CD4-positive, alpha-beta T cell treated with Interleukin-1 beta for 1 hour (primary cell): Measurements from ENCODE around the gene PTPRN2.

Experiments
- DNase-seq, 2 donors: peaks; one replicate each; pipeline ENCODE4 v3.0.0-alpha.2; 2020 to 2022

Gene PTPRN2

GRCh38 chr7:158016180-158017097, 571.2 kb downstream of the PTPRN2 start:
- DNase-seq, result no peak

- DNase-seq, result no peak
Measured at GRCh38 chr7:158015403-158016179, 572.0 kb downstream of the PTPRN2 start.

- no peak for DNase-seq
Measured at GRCh38 chr7:158014976-158015375, 572.6 kb downstream of the PTPRN2 start.

GRCh38 chr7:158013085-158013668, 574.4 kb downstream of the PTPRN2 start:
- no peak for DNase-seq

DNA sequence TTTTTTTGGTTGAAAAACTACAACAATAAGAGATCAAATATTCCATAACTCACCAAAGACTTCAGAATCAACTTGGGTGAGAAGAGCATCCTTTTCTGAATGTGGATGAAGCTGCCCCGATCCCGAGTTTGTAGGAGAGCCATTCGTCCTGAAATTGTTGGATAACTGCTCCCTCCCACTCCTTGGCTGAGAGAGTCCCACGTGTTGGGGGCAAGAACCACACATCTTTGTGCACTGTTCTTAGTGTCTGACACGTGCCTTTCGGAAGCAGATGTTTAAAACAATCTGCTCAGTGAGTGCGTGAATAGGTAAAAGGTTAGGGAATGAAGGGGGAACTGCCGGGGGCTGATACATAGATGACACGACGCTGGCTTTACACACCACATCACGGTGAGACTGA, 575.7 kb downstream of the PTPRN2 start:
- no peak for DNase-seq

DNA sequence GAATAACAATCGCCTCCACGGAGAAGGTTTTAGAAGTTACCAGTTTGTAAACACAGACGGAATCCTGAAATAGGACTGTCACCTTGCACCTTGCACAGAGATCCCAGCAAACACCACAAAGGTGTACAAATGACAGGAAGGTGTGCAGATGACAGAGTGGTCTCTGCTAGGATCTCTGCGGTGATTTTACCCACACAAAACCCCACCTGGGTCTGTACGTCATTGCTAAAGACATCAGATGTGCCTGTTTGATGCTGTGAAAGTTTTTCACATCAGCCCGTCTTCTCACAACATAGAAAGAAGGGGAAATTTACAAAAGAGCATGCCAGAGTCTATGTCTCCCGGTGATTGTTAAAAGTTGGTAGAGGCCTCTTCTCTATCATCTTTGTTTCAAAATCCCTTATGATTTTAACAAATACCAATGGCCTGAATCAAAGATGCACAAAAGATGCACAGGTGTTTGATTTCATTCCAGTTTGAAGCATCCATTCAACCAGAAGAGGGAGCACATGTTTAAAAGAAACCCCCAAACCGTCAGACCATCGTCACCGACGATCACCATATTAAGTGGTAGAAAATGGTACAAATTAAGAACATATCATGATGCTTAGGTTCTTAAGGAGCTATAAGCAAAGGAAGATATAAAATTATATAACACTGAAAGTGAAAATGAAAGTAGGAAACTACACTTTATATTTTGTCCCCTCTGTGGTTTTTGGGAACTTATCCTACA, 576.5 kb downstream of the PTPRN2 start:
- DNase-seq, result no peak

DNA sequence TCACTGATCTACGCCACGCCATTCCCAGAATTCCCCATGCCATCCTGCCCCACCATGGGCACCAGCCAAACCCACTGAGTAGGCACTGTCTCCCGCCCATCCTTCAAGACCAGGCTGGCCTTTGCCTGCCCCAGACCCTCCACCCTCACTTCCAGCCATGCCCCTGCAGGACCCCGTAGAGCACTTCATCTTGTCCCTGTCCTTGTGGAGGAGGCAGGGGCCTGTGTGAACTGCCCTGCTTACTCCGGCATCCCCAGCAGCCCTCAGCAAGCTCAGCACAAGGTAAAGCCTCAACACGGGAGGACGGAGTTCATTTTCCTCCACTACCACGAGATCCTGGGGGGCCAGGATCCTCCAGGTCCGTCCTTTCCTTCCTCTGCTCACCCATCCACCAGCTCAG, 577.7 kb downstream of the PTPRN2 start:
- no peak for DNase-seq

- no peak for DNase-seq
Measured at GRCh38 chr7:158008267-158008666, 579.4 kb downstream of the PTPRN2 start.

DNA sequence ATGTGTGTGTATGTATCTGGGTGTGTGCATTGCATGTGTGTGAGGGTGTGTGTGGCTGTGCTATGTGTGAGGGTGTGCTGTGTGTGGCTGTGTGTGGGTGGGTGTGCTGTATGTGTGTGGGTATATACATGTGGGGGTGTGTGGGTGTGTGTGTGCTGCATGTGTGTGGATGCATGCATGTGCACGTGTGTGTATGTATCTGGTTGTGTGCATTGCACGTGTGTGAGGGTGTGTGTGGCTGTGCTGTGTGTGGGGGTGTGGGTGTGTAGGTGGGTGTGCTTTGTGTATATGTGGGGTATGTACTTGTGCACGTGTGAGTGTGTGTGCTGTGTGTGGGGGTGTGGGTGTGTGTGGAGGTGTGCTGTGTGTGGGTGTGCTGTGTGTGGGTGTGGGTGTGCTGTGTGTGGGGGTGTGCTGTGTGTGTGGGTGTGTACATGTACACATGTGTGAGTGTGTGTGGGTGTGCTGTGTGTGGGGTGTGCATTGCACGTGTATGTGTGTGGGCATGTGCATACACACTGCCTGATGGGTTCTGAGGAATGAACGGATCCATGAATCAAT, 579.8 kb downstream of the PTPRN2 start:
- no peak for DNase-seq

- no peak for DNase-seq
Measured at GRCh38 chr7:158006841-158007696, 580.6 kb downstream of the PTPRN2 start.

DNA sequence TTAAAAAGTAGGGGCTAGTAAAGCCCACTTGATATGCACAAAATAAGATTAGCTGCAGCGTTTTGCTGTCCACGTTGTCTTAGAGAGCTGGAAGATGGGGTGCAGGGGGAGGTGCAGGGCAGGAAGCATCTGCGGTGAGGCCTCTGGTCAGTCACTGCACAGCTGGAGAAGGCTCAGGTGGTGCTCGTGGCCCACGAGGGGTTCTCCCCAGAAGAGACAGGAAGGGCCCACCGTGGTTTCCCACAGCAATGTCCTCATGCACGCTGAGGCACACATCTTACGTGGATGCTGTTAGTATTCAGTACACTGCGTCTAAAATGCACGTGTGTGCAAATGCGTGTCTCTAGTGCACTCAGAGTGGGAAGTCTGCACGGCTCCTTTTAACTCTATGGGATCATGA, 582.1 kb downstream of the PTPRN2 start:
- DNase-seq, result no peak

DNA sequence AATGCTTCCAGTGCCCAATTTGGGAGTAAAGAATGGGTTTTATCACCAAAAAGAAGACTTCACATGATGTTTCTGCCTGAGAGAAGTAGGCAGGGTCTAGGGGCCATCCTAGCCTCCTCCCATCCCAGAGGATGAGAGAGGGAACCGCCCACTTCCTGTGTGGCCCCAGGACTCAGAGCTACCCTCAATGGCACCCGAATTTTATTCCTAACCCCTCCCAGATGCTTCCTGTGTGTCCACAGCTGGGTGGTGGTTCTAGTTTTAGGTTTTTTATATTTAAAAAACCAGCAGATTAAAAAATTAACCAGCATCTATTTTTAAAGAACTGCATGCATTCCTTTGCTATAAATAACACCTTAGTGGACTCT, 583.5 kb downstream of the PTPRN2 start:
- DNase-seq, result no peak

DNA sequence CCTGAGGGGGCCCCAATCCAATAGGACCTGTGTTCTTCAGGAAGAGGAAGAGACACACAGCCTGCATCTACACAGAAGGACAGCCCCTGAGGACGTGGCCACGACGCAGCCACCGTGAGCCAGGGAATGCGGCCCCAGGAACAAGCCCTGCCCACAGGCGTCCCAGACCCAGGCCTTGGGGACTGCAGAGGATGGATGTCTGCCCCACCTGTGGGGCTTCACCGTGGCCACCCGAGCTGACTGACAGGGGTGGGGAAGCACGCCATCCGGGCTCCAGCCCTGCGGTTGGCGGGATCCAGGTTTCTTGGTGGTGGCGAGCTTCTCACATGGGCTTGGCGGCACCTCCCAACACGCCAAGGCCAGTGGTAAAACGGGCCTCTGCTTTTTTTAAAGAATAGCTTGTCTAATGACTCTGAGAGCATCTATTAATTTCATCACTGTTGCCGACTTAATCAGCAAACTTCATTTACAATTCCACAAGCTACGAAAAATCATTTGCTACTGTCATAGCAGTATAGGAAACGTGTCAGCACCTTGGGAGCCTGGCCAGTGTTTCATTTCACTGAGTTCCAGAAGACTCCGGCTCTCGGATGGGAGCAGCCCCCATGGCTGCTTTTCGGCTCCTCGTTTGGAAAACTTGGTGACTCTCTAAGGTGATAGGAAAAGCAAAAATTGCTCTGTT, 584.0 kb downstream of the PTPRN2 start:
- no peak for DNase-seq

- no peak for DNase-seq
Measured at GRCh38 chr7:158002486-158003080, 585.0 kb downstream of the PTPRN2 start.

- no peak for DNase-seq
Measured at GRCh38 chr7:158001621-158002320, 585.9 kb downstream of the PTPRN2 start.

DNA sequence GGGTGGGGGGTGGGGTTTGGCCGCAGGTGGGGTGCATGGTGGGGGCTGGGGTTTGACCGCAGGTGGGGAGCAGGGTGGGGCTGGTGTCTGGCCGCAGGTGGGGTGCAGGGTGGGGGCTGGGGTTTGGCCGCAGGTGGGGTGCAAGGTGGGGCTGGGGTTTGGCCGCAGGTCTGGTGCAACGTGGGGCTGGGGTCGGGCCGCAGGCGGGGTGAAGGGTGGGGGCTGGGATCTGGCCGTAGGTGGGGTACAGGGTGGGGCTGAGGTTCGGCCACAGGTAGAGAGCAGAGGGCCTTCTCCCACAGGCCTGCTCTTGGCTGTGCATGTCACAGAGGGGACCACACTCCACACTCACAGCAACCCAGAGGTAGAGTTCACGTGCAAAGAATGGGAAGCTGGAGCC, 586.6 kb downstream of the PTPRN2 start:
- no peak for DNase-seq

DNA sequence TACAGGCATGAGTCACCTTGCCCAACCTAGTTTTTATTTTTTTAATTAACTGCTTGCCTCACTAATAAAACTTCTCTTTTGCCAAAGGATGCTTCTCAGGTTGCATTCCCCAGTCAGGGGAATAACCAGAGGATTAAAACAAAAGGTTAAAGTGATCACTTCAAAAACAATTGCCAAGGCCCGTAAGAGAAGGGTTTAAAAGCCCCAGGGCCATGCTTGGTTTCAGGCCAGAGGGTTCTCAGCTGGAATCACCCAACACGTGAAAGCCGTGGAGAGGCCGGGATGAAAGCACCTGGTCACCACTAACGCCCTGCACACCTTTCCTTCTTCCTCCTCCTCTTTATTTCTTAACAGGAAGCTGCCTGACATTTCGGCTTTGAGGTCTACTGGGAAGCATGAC, 587.5 kb downstream of the PTPRN2 start:
- DNase-seq, result no peak

GRCh38 chr7:157998884-157999552, 588.6 kb downstream of the PTPRN2 start:
- no peak for DNase-seq

GRCh38 chr7:157997471-157997870, 590.2 kb downstream of the PTPRN2 start:
- no peak for DNase-seq

DNA sequence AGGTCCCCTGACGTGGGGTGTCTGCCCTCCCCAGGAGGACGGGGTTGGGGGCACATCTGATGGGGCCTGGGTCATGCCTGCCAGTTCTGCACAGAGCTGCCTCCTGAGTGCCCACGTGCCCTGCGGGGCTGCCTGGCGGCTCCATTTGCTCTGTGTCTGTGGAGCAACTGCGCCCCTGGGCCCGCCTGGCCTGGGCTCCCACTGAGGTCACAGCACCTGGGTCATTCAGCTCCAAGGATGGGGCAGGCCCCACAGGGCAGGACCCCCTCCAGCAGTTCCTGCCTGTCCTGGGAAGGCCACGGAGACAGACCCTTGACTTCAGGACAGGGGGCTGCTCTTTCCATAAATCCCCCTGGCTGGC, 590.6 kb downstream of the PTPRN2 start:
- DNase-seq, result no peak
